H4 (cell line): ENCODE data around the gene ITPKB. TPM values are rescaled to one million over a fixed set of nuclear protein-coding genes. Genes with fewer than 3 reads are reported as not detected.

Experiments
- DNase-seq: peaks from one replicate; pipeline ENCODE4 v3.0.0-alpha.2; 2015; ENCODE audit warnings: low spot score
- total RNA-seq: library from RNA; depleted of rRNA; stranded (reverse); fragments of >200 nt; shearing (Covaris generic); gene quantifications from 2 replicates; pipeline ENCODE4 v1.2.3, GENCODE V29; 2014

The ITPKB gene
- total RNA-seq, 1 experiment from 2014 or later = 1.9 TPM

- no peak for DNase-seq
These were observed 53.8 kb downstream of the ITPKB start for GRCh38 chr1:226685196-226685820.

- no peak for DNase-seq
These were observed 55.1 kb downstream of the ITPKB start for GRCh38 chr1:226684026-226684425.

GRCh38 chr1:226682871-226683814, 55.9 kb downstream of the ITPKB start:
- DNase-seq = no peak

GRCh38 chr1:226681652-226682493, 57.2 kb downstream of the ITPKB start:
- no peak for DNase-seq

GRCh38 chr1:226680653-226681052, 58.4 kb downstream of the ITPKB start:
- no peak for DNase-seq

GRCh38 chr1:226679853-226680516, 59.1 kb downstream of the ITPKB start:
- DNase-seq = no peak

GRCh38 chr1:226679262-226679661, 59.8 kb downstream of the ITPKB start:
- DNase-seq = no peak

GRCh38 chr1:226678701-226679100, 60.4 kb downstream of the ITPKB start:
- DNase-seq = no peak

- DNase-seq = no peak
These were observed 60.8 kb downstream of the ITPKB start for GRCh38 chr1:226678251-226678650.

GRCh38 chr1:226677027-226678020, 61.8 kb downstream of the ITPKB start:
- no peak for DNase-seq

GRCh38 chr1:226676381-226676780, 62.7 kb downstream of the ITPKB start:
- DNase-seq = no peak

GRCh38 chr1:226675715-226676357, 63.2 kb downstream of the ITPKB start:
- DNase-seq = no peak

GRCh38 chr1:226674892-226675714, 64.0 kb downstream of the ITPKB start:
- no peak for DNase-seq

- no peak for DNase-seq
These were observed 66.7 kb downstream of the ITPKB start for GRCh38 chr1:226672339-226672762.

GRCh38 chr1:226671277-226671676, 67.8 kb downstream of the ITPKB start:
- no peak for DNase-seq

- DNase-seq = no peak
These were observed 69.0 kb downstream of the ITPKB start for GRCh38 chr1:226670073-226670472.

- no peak for DNase-seq
These were observed 70.9 kb downstream of the ITPKB start for GRCh38 chr1:226668173-226668560.

GRCh38 chr1:226666692-226667091, 72.4 kb downstream of the ITPKB start:
- no peak for DNase-seq

GRCh38 chr1:226666164-226666506, 72.9 kb downstream of the ITPKB start:
- DNase-seq = no peak
